ENCODE results near the gene BSCL2. TPM values are rescaled to one million over a fixed set of nuclear protein-coding genes. Genes with fewer than 3 reads are reported as not detected.

The BSCL2 gene
- total and polyA plus RNA-seq, 2 of the 13 experiments (the other 11 are each of a cell fraction or from before 2014, with no cell fraction given) = 19.5 to 21.1 TPM

DNA sequence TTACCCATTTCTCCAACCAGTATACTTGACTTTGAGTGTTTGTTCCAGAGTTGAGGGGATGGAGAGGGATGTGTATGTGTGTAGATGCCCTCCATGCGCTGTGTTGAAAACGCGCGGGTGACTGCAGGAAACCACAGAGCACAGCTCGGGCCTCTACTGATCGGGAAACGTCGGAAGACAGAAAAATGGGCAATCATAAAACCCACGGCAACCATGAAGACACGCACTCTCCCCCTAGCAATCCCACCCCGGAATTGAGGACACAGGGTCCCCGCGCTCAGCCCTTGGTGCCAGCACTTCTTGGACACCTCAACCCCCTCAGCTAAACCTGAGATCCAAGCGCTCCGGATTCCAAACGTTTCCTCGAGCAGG, 36.0 kb downstream of the BSCL2 start (continued):
- TF ChIP-seq PHB2 (IDR thresholded peaks at IDR 0.05; ENCODE audit: partially characterized antibody) (no peak), ZFP36L1 (CRISPR knock-in tag; IDR thresholded peaks at IDR 0.05) (no peak), U2AF1 (optimal IDR thresholded peaks at IDR 0.05; ENCODE audit: low read depth, low read length) (no peak), ZNF230 (CRISPR knock-in tag; IDR thresholded peaks at IDR 0.05) (0 out of 2 replicates have a peak, but pooled peaks have one; percentile 46), JDP2 (CRISPR knock-in tag; IDR thresholded peaks at IDR 0.05; ENCODE audit: borderline replicate concordance) (no peak), CC2D1A (CRISPR knock-in tag; IDR thresholded peaks at IDR 0.05) (0 out of 2 replicates have a peak, but pooled peaks have one; percentile 68), ISX (CRISPR knock-in tag; conservative IDR thresholded peaks at IDR 0.05) (0 out of 2 replicates have a peak, but pooled peaks have one; percentile 71), ZBTB20 (CRISPR knock-in tag; IDR thresholded peaks at IDR 0.05; ENCODE audit: borderline replicate concordance, low read depth) (no peak), ZNF263 (CRISPR knock-in tag; IDR thresholded peaks at IDR 0.05) (no peak), NFYB (CRISPR knock-in tag; IDR thresholded peaks at IDR 0.05) (no peak), SMYD3 (CRISPR knock-in tag; IDR thresholded peaks at IDR 0.05) (no peak), ZNF326 (CRISPR knock-in tag; IDR thresholded peaks at IDR 0.05; ENCODE audit: borderline replicate concordance) (no peak), CHCHD3 (CRISPR knock-in tag; IDR thresholded peaks at IDR 0.05) (no peak), ZC3H4 (CRISPR knock-in tag; IDR thresholded peaks at IDR 0.05; ENCODE audit: borderline replicate concordance) (no peak), DMAP1 (CRISPR knock-in tag; IDR thresholded peaks at IDR 0.05) (no peak), MXD4 (CRISPR knock-in tag; IDR thresholded peaks at IDR 0.05) (no peak; the same call in 1 of the 2 replicates), PRMT3 (CRISPR knock-in tag; IDR thresholded peaks at IDR 0.05; ENCODE audit: borderline replicate concordance, low read depth) (no peak)
- TF ChIP-seq, protein P1, sequence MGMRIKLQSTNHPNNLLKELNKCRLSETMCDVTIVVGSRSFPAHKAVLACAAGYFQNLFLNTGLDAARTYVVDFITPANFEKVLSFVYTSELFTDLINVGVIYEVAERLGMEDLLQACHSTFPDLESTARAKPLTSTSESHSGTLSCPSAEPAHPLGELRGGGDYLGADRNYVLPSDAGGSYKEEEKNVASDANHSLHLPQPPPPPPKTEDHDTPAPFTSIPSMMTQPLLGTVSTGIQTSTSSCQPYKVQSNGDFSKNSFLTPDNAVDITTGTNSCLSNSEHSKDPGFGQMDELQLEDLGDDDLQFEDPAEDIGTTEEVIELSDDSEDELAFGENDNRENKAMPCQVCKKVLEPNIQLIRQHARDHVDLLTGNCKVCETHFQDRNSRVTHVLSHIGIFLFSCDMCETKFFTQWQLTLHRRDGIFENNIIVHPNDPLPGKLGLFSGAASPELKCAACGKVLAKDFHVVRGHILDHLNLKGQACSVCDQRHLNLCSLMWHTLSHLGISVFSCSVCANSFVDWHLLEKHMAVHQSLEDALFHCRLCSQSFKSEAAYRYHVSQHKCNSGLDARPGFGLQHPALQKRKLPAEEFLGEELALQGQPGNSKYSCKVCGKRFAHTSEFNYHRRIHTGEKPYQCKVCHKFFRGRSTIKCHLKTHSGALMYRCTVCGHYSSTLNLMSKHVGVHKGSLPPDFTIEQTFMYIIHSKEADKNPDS (CRISPR knock-in tag; IDR thresholded peaks at IDR 0.05) = no peak
- TF ChIP-seq, protein P2, sequence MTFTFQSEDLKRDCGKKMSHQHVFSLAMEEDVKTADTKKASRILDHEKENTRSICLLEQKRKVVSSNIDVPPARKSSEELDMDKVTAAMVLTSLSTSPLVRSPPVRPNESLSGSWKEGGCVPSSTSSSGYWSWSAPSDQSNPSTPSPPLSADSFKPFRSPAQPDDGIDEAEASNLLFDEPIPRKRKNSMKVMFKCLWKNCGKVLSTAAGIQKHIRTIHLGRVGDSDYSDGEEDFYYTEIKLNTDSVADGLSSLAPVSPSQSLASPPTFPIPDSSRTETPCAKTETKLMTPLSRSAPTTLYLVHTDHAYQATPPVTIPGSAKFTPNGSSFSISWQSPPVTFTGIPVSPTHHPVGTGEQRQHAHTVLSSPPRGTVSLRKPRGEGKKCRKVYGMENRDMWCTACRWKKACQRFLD (CRISPR knock-in tag; IDR thresholded peaks at IDR 0.05; ENCODE audit: borderline replicate concordance) = no peak
- TF ChIP-seq, protein P3, sequence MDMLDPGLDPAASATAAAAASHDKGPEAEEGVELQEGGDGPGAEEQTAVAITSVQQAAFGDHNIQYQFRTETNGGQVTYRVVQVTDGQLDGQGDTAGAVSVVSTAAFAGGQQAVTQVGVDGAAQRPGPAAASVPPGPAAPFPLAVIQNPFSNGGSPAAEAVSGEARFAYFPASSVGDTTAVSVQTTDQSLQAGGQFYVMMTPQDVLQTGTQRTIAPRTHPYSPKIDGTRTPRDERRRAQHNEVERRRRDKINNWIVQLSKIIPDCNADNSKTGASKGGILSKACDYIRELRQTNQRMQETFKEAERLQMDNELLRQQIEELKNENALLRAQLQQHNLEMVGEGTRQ (IDR thresholded peaks at IDR 0.05; ENCODE audit: low read depth, low read length) = no peak
- TF ChIP-seq, protein P3 (CRISPR knock-in tag; IDR thresholded peaks at IDR 0.05; ENCODE audit: borderline replicate concordance) = no peak
- TF ChIP-seq, protein P4, sequence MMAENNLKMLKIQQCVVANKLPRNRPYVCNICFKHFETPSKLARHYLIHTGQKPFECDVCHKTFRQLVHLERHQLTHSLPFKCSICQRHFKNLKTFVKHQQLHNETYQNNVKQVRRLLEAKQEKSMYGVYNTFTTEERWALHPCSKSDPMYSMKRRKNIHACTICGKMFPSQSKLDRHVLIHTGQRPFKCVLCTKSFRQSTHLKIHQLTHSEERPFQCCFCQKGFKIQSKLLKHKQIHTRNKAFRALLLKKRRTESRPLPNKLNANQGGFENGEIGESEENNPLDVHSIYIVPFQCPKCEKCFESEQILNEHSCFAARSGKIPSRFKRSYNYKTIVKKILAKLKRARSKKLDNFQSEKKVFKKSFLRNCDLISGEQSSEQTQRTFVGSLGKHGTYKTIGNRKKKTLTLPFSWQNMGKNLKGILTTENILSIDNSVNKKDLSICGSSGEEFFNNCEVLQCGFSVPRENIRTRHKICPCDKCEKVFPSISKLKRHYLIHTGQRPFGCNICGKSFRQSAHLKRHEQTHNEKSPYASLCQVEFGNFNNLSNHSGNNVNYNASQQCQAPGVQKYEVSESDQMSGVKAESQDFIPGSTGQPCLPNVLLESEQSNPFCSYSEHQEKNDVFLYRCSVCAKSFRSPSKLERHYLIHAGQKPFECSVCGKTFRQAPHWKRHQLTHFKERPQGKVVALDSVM (CRISPR knock-in tag; IDR thresholded peaks at IDR 0.05) = no peak
- TF ChIP-seq, protein P5, sequence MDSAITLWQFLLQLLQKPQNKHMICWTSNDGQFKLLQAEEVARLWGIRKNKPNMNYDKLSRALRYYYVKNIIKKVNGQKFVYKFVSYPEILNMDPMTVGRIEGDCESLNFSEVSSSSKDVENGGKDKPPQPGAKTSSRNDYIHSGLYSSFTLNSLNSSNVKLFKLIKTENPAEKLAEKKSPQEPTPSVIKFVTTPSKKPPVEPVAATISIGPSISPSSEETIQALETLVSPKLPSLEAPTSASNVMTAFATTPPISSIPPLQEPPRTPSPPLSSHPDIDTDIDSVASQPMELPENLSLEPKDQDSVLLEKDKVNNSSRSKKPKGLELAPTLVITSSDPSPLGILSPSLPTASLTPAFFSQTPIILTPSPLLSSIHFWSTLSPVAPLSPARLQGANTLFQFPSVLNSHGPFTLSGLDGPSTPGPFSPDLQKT (CRISPR knock-in tag; IDR thresholded peaks at IDR 0.05; ENCODE audit: borderline replicate concordance) = no peak

Data from HepG2 (cell line).